Measurements from ENCODE around the gene AQP11. TPM values are rescaled to one million over a fixed set of nuclear protein-coding genes. Genes with fewer than 3 reads are reported as not detected.
"Not testable (repeated sequence)": the region's sequence is repeated elsewhere in the genome, so short reads cannot be mapped to it uniquely, and the experiment has no call there.

AQP11 gene
- total RNA-seq: 1 to 10 TPM; 1.1 to 1.2 TPM
- 1 to 10 TPM in 1 of 3 donors, under 1 TPM in 2; 0.92 to 1.4 (median 0.97) TPM for polyA plus RNA-seq
- 0 to 0.96 (median 0.40) reads per million in 6 experiments for total RNA-seq

- POLR2A ChIA-PET: interaction anchor here (0.6 to 1.2 kb wide), 2 partner anchors 12 to 405 kb away, joined by 3 to 4 read pairs; partner anchors contain the start of gene INTS4
- peak within 1 kb of the TSS in 8 of 10 donors; percentile 65 to 95 (median 78) for H3K27ac Mint-ChIP-seq
Measured at GRCh38 chr11:77589521-77590193, at the start of gene AQP11. TSS of gene AQP11 (plus strand) at chr11:77589953. CDS start at chr11:77589993, 40 bp downstream.

GRCh38 chr11:77542296-77542695 lies 47.5 kb upstream of the AQP11 start:
- ATAC-seq: no peak

More at GRCh38 chr11:77589521-77590193, at the start of gene AQP11:
- DNase-seq (peak in 9 of 10 donors; percentile 4 to 70 (median 42)), ATAC-seq (peak; percentile 67 to 77)
- Mint-ChIP-seq H3K4me1 (peaks cover 14 to 21% (median 16%) of the 10 kb centered on the region in 4 donors), H3K27me3 (peaks cover 4 to 16% (median 5%) of the 10 kb centered on the region in 5 donors), H3K9me3 (peaks cover 0 to 4% (median 0%) of the 10 kb centered on the region in 9 donors), H3K36me3 (no peaks in the 10 kb centered on the region), H3K4me3 (peak within 1 kb of the TSS; percentile 83 to 96 (median 94))

GRCh38 chr11:77547047-77547836 lies 42.5 kb upstream of the AQP11 start:
- POLR2A ChIA-PET: no interaction called here
- H3K27ac Mint-ChIP-seq: no peak overlapping the region
- ATAC-seq: no peak
- peaks cover 4 to 7% (median 6%) of the 10 kb centered on the region in 4 donors for H3K4me1 Mint-ChIP-seq
- DNase-seq: no peak
- H3K36me3 Mint-ChIP-seq: no peaks in the 10 kb centered on the region
- no peak overlapping the region for H3K4me3 Mint-ChIP-seq
- H3K27me3 Mint-ChIP-seq: no peaks in the 10 kb centered on the region
- no peaks in the 10 kb centered on the region for H3K9me3 Mint-ChIP-seq

More at GRCh38 chr11:77542296-77542695, 47.5 kb upstream of the AQP11 start:
- Mint-ChIP-seq H3K27ac (no peak overlapping the region), H3K9me3 (no peaks in the 10 kb centered on the region), H3K4me1 (no peaks in the 10 kb centered on the region), H3K27me3 (no peaks in the 10 kb centered on the region), H3K36me3 (no peaks in the 10 kb centered on the region), H3K4me3 (no peak overlapping the region)
- POLR2A ChIA-PET: no interaction called here
- DNase-seq: no peak

- H3K27ac Mint-ChIP-seq: no peak overlapping the region
Measured at GRCh38 chr11:77547863-77548551, 41.7 kb upstream of the AQP11 start.

GRCh38 chr11:77548552-77549445 lies 41.0 kb upstream of the AQP11 start:
- no peak for DNase-seq

More at GRCh38 chr11:77547863-77548551, 41.7 kb upstream of the AQP11 start:
- peak in 7 of 10 donors; percentile 15 to 63 (median 48) for DNase-seq
- POLR2A ChIA-PET: no interaction called here
- no peaks in the 10 kb centered on the region for H3K9me3 Mint-ChIP-seq
- peak overlapping the region in 1 of 10 donors; percentile 44 for H3K4me3 Mint-ChIP-seq
- no peaks in the 10 kb centered on the region for H3K27me3 Mint-ChIP-seq
- peak in 1 of 2 donors; percentile 48 for ATAC-seq
- no peaks in the 10 kb centered on the region for H3K36me3 Mint-ChIP-seq
- peaks cover 4 to 7% (median 6%) of the 10 kb centered on the region in 4 donors for H3K4me1 Mint-ChIP-seq

DNA sequence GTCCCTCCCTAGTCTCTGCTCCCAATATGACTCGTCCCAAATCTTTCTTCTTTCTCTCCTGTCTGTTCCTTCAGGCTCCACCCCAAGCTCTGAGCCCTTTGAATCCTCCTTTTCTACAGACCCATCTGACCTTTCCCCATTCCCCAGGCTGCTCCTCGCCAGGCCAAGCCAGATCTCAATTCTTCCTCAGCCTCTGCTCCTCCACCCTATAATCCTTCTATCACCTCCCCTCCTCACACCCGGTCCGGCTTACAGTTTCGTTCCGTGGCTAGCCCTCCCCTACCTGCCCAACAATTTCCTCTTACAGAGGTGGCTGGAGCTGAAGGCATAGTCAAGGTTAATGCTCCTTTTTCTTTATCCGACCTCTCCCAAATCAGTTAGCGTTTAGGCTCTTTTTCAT lies 38.3 kb upstream of the AQP11 start:
- H3K4me1 Mint-ChIP-seq, POLR2A ChIA-PET, H3K27ac Mint-ChIP-seq, H3K4me3 Mint-ChIP-seq, H3K9me3 Mint-ChIP-seq, DNase-seq, H3K36me3 Mint-ChIP-seq, H3K27me3 Mint-ChIP-seq, ATAC-seq: not testable (repeated sequence)

More at GRCh38 chr11:77548552-77549445, 41.0 kb upstream of the AQP11 start:
- Mint-ChIP-seq H3K4me1 (peaks cover 4 to 7% (median 6%) of the 10 kb centered on the region in 4 donors), H3K27ac (peak overlapping the region in 1 of 10 donors; percentile 81), H3K4me3 (peak overlapping the region in 1 of 10 donors; percentile 44), H3K9me3 (no peaks in the 10 kb centered on the region), H3K27me3 (no peaks in the 10 kb centered on the region), H3K36me3 (no peaks in the 10 kb centered on the region)
- ATAC-seq: no peak
- POLR2A ChIA-PET: no interaction called here

DNA sequence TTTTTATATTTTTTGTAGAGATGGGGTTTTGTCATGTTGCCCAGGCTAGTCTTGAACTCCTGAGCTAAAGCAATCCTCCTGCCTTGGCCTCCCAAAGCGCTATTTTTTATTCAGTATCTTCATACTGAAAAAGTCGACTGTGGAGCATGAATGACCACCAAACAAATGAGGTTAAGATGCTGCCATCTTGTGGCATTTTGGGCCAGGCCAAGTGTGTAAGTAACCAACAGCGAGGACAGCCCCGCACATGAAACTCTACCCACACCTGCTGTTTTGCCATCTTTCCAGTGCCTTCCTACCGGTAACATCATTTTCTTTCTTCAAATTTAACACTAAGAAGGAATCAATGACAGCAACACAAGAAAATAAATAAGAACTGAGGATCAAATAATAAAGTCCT lies 32.2 kb upstream of the AQP11 start:
- no peak for ATAC-seq
- no peaks in the 10 kb centered on the region for H3K4me1 Mint-ChIP-seq
- POLR2A ChIA-PET: no interaction called here
- H3K9me3 Mint-ChIP-seq: peaks cover 0 to 9% (median 0%) of the 10 kb centered on the region in 9 donors
- no peak overlapping the region for H3K4me3 Mint-ChIP-seq
- H3K27me3 Mint-ChIP-seq: no peaks in the 10 kb centered on the region
- no peak overlapping the region for H3K27ac Mint-ChIP-seq
- DNase-seq: no peak
- peaks cover 0 to 4% (median 0%) of the 10 kb centered on the region in 3 donors for H3K36me3 Mint-ChIP-seq

DNA sequence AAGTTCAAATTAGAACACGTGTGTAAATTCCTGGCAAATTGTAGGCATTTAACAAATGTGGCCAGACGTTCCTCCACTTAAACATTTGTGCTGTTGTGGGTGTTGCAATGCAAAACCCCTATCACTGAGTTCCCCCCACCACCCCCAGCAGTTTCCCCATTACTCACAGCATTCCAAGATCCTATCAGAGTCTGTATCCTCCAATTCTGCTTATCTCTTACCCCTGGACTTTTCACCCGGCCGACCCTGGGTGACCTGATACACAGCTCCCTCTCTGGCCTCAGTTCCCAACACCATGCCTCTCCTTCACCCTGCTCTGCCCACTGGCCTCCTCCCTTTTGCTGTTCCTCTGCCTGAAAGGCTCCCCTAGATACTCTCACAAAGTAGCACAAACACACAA lies 31.4 kb upstream of the AQP11 start:
- Mint-ChIP-seq H3K27me3 (no peaks in the 10 kb centered on the region), H3K36me3 (peaks cover 0 to 4% (median 0%) of the 10 kb centered on the region in 3 donors)

DNA sequence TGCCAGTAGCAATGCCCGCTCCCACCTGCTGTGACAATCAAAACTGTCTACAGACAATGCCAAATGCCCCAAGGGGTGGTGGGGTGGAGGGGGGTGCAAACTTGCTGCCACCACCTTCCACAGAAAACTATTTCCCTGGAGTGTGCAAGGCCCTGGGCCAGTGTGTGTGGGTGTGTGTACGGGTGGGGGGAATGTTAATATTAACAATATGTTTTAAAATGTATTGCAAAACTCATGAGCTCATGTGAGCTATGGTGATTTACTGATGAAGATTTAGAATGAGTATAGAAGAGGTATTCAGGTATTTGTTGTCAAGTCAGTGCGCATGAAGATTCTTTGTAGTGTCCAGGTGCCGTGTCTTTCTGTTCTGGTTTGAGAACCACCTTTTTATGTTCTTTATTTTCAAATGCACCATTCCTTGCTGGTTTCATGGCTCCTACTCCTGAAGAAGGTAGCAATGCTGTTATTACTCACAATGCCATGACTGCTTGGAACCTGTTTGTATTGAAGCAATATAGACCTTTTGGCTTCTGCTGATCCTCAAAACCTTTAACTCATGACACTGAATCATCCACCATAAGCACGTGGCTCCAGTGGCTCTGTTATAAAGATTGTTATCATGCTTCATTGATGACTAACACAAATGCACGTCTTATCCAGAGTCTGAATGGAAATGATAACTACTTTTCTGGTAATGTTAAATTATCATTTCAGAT lies 29.9 kb upstream of the AQP11 start:
- POLR2A ChIA-PET: no interaction called here
- ATAC-seq: no peak
- Mint-ChIP-seq H3K27ac (no peak overlapping the region), H3K4me1 (no peaks in the 10 kb centered on the region), H3K9me3 (peaks cover 0 to 14% (median 6%) of the 10 kb centered on the region in 9 donors), H3K4me3 (no peak overlapping the region), H3K36me3 (peaks cover 0 to 4% (median 0%) of the 10 kb centered on the region in 3 donors), H3K27me3 (peaks cover 0 to 2% (median 0%) of the 10 kb centered on the region in 5 donors)
- DNase-seq: no peak

More for the DNA sequence above, 31.4 kb upstream of the AQP11 start:
- DNase-seq (no peak), ATAC-seq (no peak)
- Mint-ChIP-seq H3K4me1 (no peaks in the 10 kb centered on the region), H3K27ac (peak overlapping the region in 1 of 10 donors; percentile 1), H3K9me3 (peaks cover 0 to 14% (median 0%) of the 10 kb centered on the region in 9 donors), H3K4me3 (no peak overlapping the region)
- POLR2A ChIA-PET: no interaction called here

DNA sequence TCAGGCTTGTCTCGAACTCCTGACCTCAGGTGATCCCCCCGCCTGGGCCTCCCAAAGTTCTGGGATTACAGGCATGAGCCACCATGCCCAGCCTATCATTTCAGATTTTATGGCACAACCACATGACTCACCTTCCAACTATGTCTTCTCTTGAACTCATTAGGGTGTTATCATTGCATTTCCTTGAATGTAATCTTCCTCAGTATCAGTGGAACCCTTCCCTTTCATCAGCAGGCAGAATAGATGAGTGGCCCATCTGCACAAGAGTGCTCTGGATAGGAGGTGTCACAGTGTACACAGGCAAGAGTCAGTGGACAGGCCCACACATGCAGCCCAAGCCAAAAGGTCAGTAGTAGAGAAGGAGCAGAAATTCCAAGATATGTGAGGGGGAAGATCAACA lies 29.1 kb upstream of the AQP11 start:
- ATAC-seq: no peak
- H3K4me1 Mint-ChIP-seq: no peaks in the 10 kb centered on the region
- H3K27ac Mint-ChIP-seq: no peak overlapping the region
- H3K9me3 Mint-ChIP-seq: peaks cover 0 to 19% (median 11%) of the 10 kb centered on the region in 9 donors
- H3K27me3 Mint-ChIP-seq: peaks cover 0 to 4% (median 0%) of the 10 kb centered on the region in 5 donors
- POLR2A ChIA-PET: no interaction called here
- no peak overlapping the region for H3K4me3 Mint-ChIP-seq
- DNase-seq: no peak
- H3K36me3 Mint-ChIP-seq: peaks cover 0 to under 1% (median 0%) of the 10 kb centered on the region in 3 donors

DNA sequence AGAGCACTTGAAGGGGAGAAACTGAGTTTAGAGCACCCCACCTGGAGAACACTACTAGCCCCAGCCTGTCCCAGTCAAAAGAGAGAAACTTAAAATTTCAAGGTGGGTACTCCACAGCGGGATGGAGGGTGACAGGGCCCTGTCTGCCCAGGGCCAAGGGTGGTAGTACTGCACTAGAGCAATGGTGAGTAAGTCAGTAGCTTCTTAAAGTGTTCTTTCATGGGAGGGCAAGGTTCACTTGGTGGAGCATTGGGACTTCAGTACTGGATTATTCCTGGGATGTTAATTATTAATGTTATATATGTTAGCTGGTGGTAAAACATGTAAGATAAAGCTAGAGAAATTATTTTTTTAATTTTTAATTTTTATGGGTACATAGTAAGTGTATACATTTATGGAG lies 28.5 kb upstream of the AQP11 start:
- Mint-ChIP-seq H3K27ac (peak overlapping the region in 1 of 10 donors; percentile 65), H3K36me3 (no peaks in the 10 kb centered on the region), H3K4me1 (no peaks in the 10 kb centered on the region), H3K9me3 (peaks cover 0 to 20% (median 11%) of the 10 kb centered on the region in 9 donors), H3K4me3 (no peak overlapping the region), H3K27me3 (peaks cover 0 to 4% (median 0%) of the 10 kb centered on the region in 5 donors)
- POLR2A ChIA-PET: no interaction called here
- ATAC-seq: no peak
- DNase-seq: no peak

Measured in naive thymus-derived CD8-positive, alpha-beta T cell (primary cell).